Measurements from ENCODE around the gene YTHDC2. TPM values are rescaled to one million over a fixed set of nuclear protein-coding genes. Genes with fewer than 3 reads are reported as not detected.

Gene YTHDC2
- polyA plus RNA-seq (2013, experiment 1 of 2; ENCODE audit: insufficient read length) = 13.7 TPM
- polyA plus RNA-seq (2013, experiment 2 of 2; ENCODE audit: insufficient read length) = 12.8 TPM

- DNase-seq = peak; percentile 87
These were observed at the start of gene YTHDC2 for GRCh38 chr5:113513384-113514288. YTHDC2 (plus strand) TSS chr5:113513694; CDS start chr5:113513896, 202 bp downstream.

GRCh38 chr5:113474100-113474728 lies 39.3 kb upstream of the YTHDC2 start:
- DNase-seq = no peak

- DNase-seq = no peak
These were observed 34.8 kb upstream of the YTHDC2 start for GRCh38 chr5:113478691-113479090.

- no peak for DNase-seq
These were observed 33.3 kb upstream of the YTHDC2 start for GRCh38 chr5:113480243-113480642.

- no peak for DNase-seq
These were observed 26.1 kb upstream of the YTHDC2 start for GRCh38 chr5:113487416-113487780.

GRCh38 chr5:113487781-113488644 lies 25.5 kb upstream of the YTHDC2 start, which contains the start of gene MCC:
MCC (minus strand) TSS chr5:113488453.
- peak; percentile 92 for DNase-seq

GRCh38 chr5:113488645-113489184 lies 24.8 kb upstream of the YTHDC2 start:
- peak; percentile 14 for DNase-seq

GRCh38 chr5:113489299-113489698 lies 24.2 kb upstream of the YTHDC2 start:
- peak; percentile 98 for DNase-seq

- DNase-seq = no peak
These were observed 23.2 kb upstream of the YTHDC2 start for GRCh38 chr5:113490317-113490716.

GRCh38 chr5:113491022-113491421 lies 22.5 kb upstream of the YTHDC2 start:
- no peak for DNase-seq

- DNase-seq = no peak
These were observed 20.0 kb upstream of the YTHDC2 start for GRCh38 chr5:113493446-113493845.

GRCh38 chr5:113495422-113495841 lies 18.1 kb upstream of the YTHDC2 start:
- DNase-seq = peak; percentile 37

GRCh38 chr5:113502073-113502472 lies 11.4 kb upstream of the YTHDC2 start:
- no peak for DNase-seq

GRCh38 chr5:113503146-113503545 lies 10.3 kb upstream of the YTHDC2 start:
- no peak for DNase-seq

- DNase-seq = no peak
These were observed 8.3 kb upstream of the YTHDC2 start for GRCh38 chr5:113505181-113505580.

- no peak for DNase-seq
These were observed 5.9 kb upstream of the YTHDC2 start for GRCh38 chr5:113507601-113508000.

GRCh38 chr5:113508756-113509155 lies 4.7 kb upstream of the YTHDC2 start:
- no peak for DNase-seq

- DNase-seq = peak; percentile 57
These were observed 2.5 kb upstream of the YTHDC2 start for GRCh38 chr5:113510836-113511451.

GRCh38 chr5:113512341-113512740 lies 1.2 kb upstream of the YTHDC2 start:
- DNase-seq = no peak

GRCh38 chr5:113514289-113514635 lies 768 bp downstream of the YTHDC2 start:
- no peak for DNase-seq

GRCh38 chr5:113518884-113519283 lies 5.4 kb downstream of the YTHDC2 start:
- no peak for DNase-seq

- DNase-seq = no peak
These were observed 5.9 kb downstream of the YTHDC2 start for GRCh38 chr5:113519412-113519811.

All from fibroblast of skin of abdomen (primary cell).